ENCODE results near the gene PTPRM.
A peak's percentile ranks its signal among the peaks of the same experiment; 100 is the strongest.

PTPRM gene

GRCh38 chr18:8018701-8019331 is 451.7 kb downstream of the PTPRM start:
- H3K27me3 Mint-ChIP-seq (ENCODE audit: low read depth, poor library complexity), result peaks cover 8% of the 10 kb centered on the region
- no peak for DNase-seq
- H3K36me3 Mint-ChIP-seq (ENCODE audit: low read depth), result no peaks in the 10 kb centered on the region
- no peak overlapping the region for H3K27ac Mint-ChIP-seq
- H3K4me3 Mint-ChIP-seq, result no peak overlapping the region
- no peaks in the 10 kb centered on the region for H3K9me3 Mint-ChIP-seq
- TF ChIP-seq, protein P1, sequence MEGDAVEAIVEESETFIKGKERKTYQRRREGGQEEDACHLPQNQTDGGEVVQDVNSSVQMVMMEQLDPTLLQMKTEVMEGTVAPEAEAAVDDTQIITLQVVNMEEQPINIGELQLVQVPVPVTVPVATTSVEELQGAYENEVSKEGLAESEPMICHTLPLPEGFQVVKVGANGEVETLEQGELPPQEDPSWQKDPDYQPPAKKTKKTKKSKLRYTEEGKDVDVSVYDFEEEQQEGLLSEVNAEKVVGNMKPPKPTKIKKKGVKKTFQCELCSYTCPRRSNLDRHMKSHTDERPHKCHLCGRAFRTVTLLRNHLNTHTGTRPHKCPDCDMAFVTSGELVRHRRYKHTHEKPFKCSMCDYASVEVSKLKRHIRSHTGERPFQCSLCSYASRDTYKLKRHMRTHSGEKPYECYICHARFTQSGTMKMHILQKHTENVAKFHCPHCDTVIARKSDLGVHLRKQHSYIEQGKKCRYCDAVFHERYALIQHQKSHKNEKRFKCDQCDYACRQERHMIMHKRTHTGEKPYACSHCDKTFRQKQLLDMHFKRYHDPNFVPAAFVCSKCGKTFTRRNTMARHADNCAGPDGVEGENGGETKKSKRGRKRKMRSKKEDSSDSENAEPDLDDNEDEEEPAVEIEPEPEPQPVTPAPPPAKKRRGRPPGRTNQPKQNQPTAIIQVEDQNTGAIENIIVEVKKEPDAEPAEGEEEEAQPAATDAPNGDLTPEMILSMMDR (IDR thresholded peaks at IDR 0.05), result no peak
- peaks cover 21% of the 10 kb centered on the region for H3K4me1 Mint-ChIP-seq

- H3K27me3 Mint-ChIP-seq (ENCODE audit: low read depth, poor library complexity), result peaks cover 8% of the 10 kb centered on the region
- TF ChIP-seq, protein P1 (IDR thresholded peaks at IDR 0.05), result no peak
- DNase-seq, result no peak
- H3K4me1 Mint-ChIP-seq, result peaks cover 21% of the 10 kb centered on the region
- no peak overlapping the region for H3K27ac Mint-ChIP-seq
- no peaks in the 10 kb centered on the region for H3K9me3 Mint-ChIP-seq
- H3K4me3 Mint-ChIP-seq, result no peak overlapping the region
- no peaks in the 10 kb centered on the region for H3K36me3 Mint-ChIP-seq (ENCODE audit: low read depth)
These were observed 452.5 kb downstream of the PTPRM start for GRCh38 chr18:8019600-8019999.

DNA sequence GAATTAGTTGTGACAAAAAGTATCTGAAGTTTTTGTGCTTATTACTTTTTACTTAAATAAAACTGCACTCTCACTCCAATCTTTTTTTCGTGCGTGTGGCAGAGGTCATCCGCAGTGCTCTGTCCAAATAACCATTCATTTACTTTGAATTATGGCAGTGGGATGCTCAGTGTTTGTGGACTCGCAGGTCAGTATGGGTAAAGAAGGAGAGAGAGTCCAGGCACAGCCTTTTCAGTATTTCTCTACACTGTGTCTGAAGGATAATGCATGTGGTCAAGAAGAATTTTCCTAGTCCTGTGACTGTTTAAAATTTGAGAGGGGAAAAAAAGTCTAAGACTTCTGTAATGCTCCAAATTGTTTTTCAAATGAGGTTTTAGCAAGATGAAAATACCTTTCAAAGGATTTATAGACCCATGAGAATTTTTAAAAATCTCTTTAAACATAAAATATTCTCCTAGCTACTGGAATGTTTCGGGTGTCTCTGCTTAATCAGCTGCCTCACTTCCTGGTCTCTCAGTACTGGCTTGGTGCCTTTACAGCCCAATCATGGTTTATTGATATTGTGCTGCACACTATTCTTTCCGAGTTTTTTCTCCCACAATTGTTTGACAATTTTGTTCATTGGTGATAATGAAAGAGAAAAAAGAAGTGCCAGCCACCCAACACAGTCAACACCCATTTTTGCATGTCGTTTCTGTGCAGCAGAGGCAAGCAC is 453.2 kb downstream of the PTPRM start:
- Mint-ChIP-seq H3K4me1 (peaks cover 21% of the 10 kb centered on the region), H3K9me3 (no peaks in the 10 kb centered on the region), H3K36me3 (ENCODE audit: low read depth) (no peaks in the 10 kb centered on the region), H3K27ac (peak overlapping the region; percentile 35), H3K27me3 (ENCODE audit: low read depth, poor library complexity) (peaks cover 8% of the 10 kb centered on the region), H3K4me3 (no peak overlapping the region)
- TF ChIP-seq, protein P1 (IDR thresholded peaks at IDR 0.05), result no peak
- no peak for DNase-seq

GRCh38 chr18:8029061-8029460 is 461.9 kb downstream of the PTPRM start:
- TF ChIP-seq, protein P1 (IDR thresholded peaks at IDR 0.05), result no peak
- no peak overlapping the region for H3K4me3 Mint-ChIP-seq
- peaks cover 6% of the 10 kb centered on the region for H3K4me1 Mint-ChIP-seq
- H3K36me3 Mint-ChIP-seq (ENCODE audit: low read depth), result peaks cover 3% of the 10 kb centered on the region
- H3K27me3 Mint-ChIP-seq (ENCODE audit: low read depth, poor library complexity), result peaks cover 3% of the 10 kb centered on the region
- peak overlapping the region; percentile 6 for H3K27ac Mint-ChIP-seq
- DNase-seq, result no peak
- H3K9me3 Mint-ChIP-seq, result no peaks in the 10 kb centered on the region

DNA sequence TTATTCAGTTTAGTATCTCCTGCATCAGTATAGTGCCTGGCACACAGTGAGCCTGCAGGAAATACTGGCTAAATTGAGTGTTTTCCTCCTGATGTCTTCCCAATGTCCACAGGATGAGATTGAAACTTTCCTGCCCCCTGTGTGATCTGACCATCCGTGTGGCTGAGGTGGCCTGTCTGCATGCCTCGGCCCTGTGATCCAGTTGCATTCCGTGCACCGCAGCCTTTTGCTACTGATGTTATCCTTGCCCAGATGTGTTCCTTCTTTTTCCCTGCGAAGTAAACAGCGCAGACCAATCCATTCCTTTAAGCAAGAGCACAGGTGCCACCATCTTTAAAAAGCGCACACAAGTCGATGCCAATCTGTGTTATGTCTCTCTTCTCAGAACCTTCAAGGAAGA is 462.6 kb downstream of the PTPRM start:
- Mint-ChIP-seq H3K27ac (no peak overlapping the region), H3K9me3 (no peaks in the 10 kb centered on the region), H3K4me3 (no peak overlapping the region), H3K4me1 (peaks cover 6% of the 10 kb centered on the region), H3K27me3 (ENCODE audit: low read depth, poor library complexity) (peaks cover 4% of the 10 kb centered on the region), H3K36me3 (ENCODE audit: low read depth) (peaks cover 6% of the 10 kb centered on the region)
- DNase-seq, result no peak
- TF ChIP-seq, protein P1 (IDR thresholded peaks at IDR 0.05), result no peak

DNA sequence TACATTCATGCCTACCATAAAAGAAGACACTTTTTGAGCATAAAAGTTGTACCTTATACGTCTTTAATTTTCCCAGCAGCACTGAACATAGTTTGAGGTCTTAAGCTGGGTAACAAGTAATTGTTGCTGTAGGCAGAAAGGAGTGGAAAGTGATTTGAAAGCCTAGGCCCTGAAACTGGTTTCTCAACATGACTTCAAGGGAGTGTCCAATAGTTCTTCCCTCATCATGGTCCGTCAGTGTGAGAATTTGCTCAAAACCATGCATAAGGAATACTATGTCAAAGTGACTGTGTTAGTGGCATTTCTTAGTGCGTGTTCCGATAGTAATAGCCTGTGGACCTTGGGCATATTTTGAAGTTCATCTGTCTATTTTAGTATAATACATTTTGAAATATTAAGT is 463.1 kb downstream of the PTPRM start:
- H3K27ac Mint-ChIP-seq, result no peak overlapping the region
- no peak for DNase-seq
- H3K9me3 Mint-ChIP-seq, result no peaks in the 10 kb centered on the region
- TF ChIP-seq, protein P1 (IDR thresholded peaks at IDR 0.05), result no peak
- H3K36me3 Mint-ChIP-seq (ENCODE audit: low read depth), result peaks cover 6% of the 10 kb centered on the region
- peaks cover 9% of the 10 kb centered on the region for H3K27me3 Mint-ChIP-seq (ENCODE audit: low read depth, poor library complexity)
- H3K4me1 Mint-ChIP-seq, result peaks cover 6% of the 10 kb centered on the region
- H3K4me3 Mint-ChIP-seq, result no peak overlapping the region
